Heart right ventricle (tissue), 16 donors: ENCODE data around the gene OR10K1. TPM values are rescaled to one million over a fixed set of nuclear protein-coding genes. Genes with fewer than 3 reads are reported as not detected.

Source experiments
- ATAC-seq, 8 donors: fragments of 200-7000 bp; cut with Tn5 transposase; one replicate each; pipeline ENCODE4 v1.9.1; 2020; ENCODE audit warnings: mild to moderate bottlenecking in 8 of 8, moderate library complexity in 8 of 8, moderate number of reproducible peaks in 1 of 8
- DNase-seq, 2 donors: peaks; one replicate each; pipeline ENCODE4 v3.0.0-alpha.2; 2020
- H3K27ac ChIP-seq, 10 donors: fragments of 200-600 bp; sonication (generic) in 2 of 10; one replicate each; pipeline versions ENCODE4 v1.5.0 to v1.8.0; 2020 to 2022; ENCODE audit warnings: mild to moderate bottlenecking in 3 of 10
- H3K27me3 ChIP-seq, 7 donors: fragments of 200-600 bp; one replicate each; pipeline ENCODE4 v1.8.0; 2021 to 2022; ENCODE audit warnings: mild to moderate bottlenecking in 2 of 7
- H3K36me3 ChIP-seq, 9 donors: fragments of 200-600 bp; sonication (generic) in 1 of 9; one replicate each; pipeline versions ENCODE4 v1.5.0 to v1.8.0; 2020 to 2022; ENCODE audit warnings: mild to moderate bottlenecking in 2 of 9
- H3K4me1 ChIP-seq, 9 donors: fragments of 200-600 bp; sonication (generic) in 1 of 9; one replicate each; pipeline versions ENCODE4 v1.5.0 to v1.8.0; 2020 to 2022; ENCODE audit warnings: mild to moderate bottlenecking in 4 of 9
- H3K4me3 ChIP-seq, 10 donors: fragments of 200-600 bp; sonication (generic) in 2 of 10; one replicate each; pipeline versions ENCODE4 v1.5.0 to v1.8.0; 2020 to 2022; ENCODE audit warnings: mild to moderate bottlenecking in 7 of 10, moderate library complexity in 2 of 10
- H3K9me3 ChIP-seq, 11 donors: fragments of 200-600 bp in 10 of 11; sonication (generic) in 2 of 11; one replicate each; pipeline versions ENCODE4 v1.5.0 to v1.8.0; 2013 to 2022; ENCODE audit warnings: mild to moderate bottlenecking in 2 of 11, control low read depth in 1 of 11, moderate library complexity in 1 of 11
- CTCF ChIP-seq, 9 donors: fragments of 200-600 bp; sonication (generic) in 2 of 9; IDR thresholded peaks; one replicate each; pipeline versions ENCODE4 v1.5.0 to v1.8.0; 2021 to 2022; ENCODE audit warnings: antibody characterized with exemption in 9 of 9, mild to moderate bottlenecking in 5 of 9, moderate library complexity in 1 of 9
- WGBS, 2 donors: extraction: QIAGEN DNeasy Blood & Tissue Kit; methylation state at CpG; one replicate each; pipeline ENCODE4 v1.1.7; 2013; ENCODE audit warnings: inconsistent platforms in 1 of 2; 5-methylcytosine and 5-hydroxymethylcytosine counted together
- intact Hi-C, 10 donors: fragments of 100-400 bp; cut with DNase I; formaldehyde crosslinking; loops; one replicate each; pipeline versions ENCODE4 v1.11.1 to v1.14.2; 2022
- polyA plus RNA-seq, 2 donors: library from polyadenylated mRNA; stranded (reverse); fragments of 200-250 nt; gene quantifications; one replicate each; pipeline ENCODE4 v1.2.3, GENCODE V29; 2013
- total RNA-seq, 10 donors: library from RNA; stranded (reverse); fragmentation: NEBNext Ultra II Directional in 3 of 10; extraction: Animal tissue kit (Norgen Biotek cat#: 25700) in 3 of 10; gene quantifications; one replicate each; pipeline versions ENCODE4 v1.2.1 to v1.2.4, GENCODE V29; 2021 to 2023
- donor health status: Arrhythmogenic right ventricular cardiomyopathy.
- donor health status: ischemic (EF 13 %, LVEDD 7.1; RV severe dilation, severe dysfunction).
- donor health status: healthy with polysubstance abuse.
- donor health status: DM: no; HTN: yes; CAD: no.
- donor health status: DM: no; HTN: no; CAD: no.
- donor health status: ischemic (EF 25% LVEDD 6.9; RV normal size, moderate dysfunction).
- donor health status: ischemic (EF 25% LVEDD 5.7; RV mildly dilated, moderate dysfunction).
- donor health status: healthy.
- donor health status: DM: yes; HTN: yes; CAD: no.
- donor health status: Ischemic cardiomyopathy.
- donor health status: ischemic (EF 35%, LVEDD 5.7; RV mildly dilated, moderate dysfunction).
- donor health status: nonischemic (EF 11% LVEDD 7.7; RV severe dilation, severe dysfunction).
- donor health status: DM: yes; HTN: yes; CAD: no.
- donor health status: PGD.
- donor health status: ischemic (EF 29% LVEDD 5.4; RV normal size, mild dysfunction).
- donor health status: nonischemic (EF 23%, LVEDD 6.1; RV moderate dilation, normal function).

The OR10K1 gene
- total and polyA plus RNA-seq, 12 donors: not detected

- Histone ChIP-seq H3K4me3 (no peak overlapping the region), H3K4me1 (no peaks in the 10 kb centered on the region), H3K9me3 (no peaks in the 10 kb centered on the region), H3K27ac (no peak overlapping the region), H3K36me3 (no peaks in the 10 kb centered on the region), H3K27me3 (peaks cover 0 to 3% (median 0%) of the 10 kb centered on the region in 7 donors)
- 58 to 65% methylated on average over 2 of the region's 2 CpGs for WGBS, 2 donors
- intact Hi-C loops: no loop called here
- DNase-seq (no peak), ATAC-seq (no peak)
- no peak for TF ChIP-seq CTCF (IDR thresholded peaks at IDR 0.05)
Measured at GRCh38 chr1:158485455-158485854, 23.8 kb downstream of the OR10K1 start.

DNA sequence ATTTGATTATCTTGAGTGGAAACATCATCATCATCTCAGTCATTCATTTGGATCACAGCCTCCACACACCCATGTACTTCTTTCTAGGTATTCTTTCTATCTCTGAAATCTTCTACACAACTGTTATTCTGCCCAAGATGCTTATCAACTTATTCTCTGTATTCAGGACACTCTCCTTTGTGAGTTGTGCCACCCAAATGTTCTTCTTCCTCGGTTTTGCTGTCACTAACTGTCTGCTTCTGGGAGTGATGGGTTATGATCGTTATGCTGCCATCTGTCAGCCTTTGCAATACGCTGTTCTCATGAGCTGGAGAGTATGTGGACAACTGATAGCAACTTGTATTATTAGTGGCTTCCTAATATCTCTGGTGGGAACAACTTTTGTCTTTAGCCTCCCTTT is 29.7 kb downstream of the OR10K1 start:
- ATAC-seq: no peak
- Histone ChIP-seq H3K9me3 (no peaks in the 10 kb centered on the region), H3K4me3 (no peak overlapping the region), H3K36me3 (no peaks in the 10 kb centered on the region), H3K27me3 (peaks cover 0 to 3% (median 0%) of the 10 kb centered on the region in 7 donors), H3K27ac (no peak overlapping the region), H3K4me1 (no peaks in the 10 kb centered on the region)
- DNase-seq: no peak
- intact Hi-C loops: no loop called here
- 44 to 61% methylated on average over 3 of the region's 3 CpGs for WGBS, 2 donors
- TF ChIP-seq CTCF (IDR thresholded peaks at IDR 0.05): no peak

- Histone ChIP-seq H3K4me1 (no peaks in the 10 kb centered on the region), H3K27me3 (peaks cover 0 to 15% (median 0%) of the 10 kb centered on the region in 7 donors), H3K27ac (no peak overlapping the region), H3K36me3 (no peaks in the 10 kb centered on the region), H3K4me3 (no peak overlapping the region), H3K9me3 (no peaks in the 10 kb centered on the region)
- DNase-seq: no peak
- 57 to 77% methylated on average over 3 of the region's 3 CpGs for WGBS, 2 donors
- ATAC-seq: no peak
- no peak for TF ChIP-seq CTCF (IDR thresholded peaks at IDR 0.05)
- intact Hi-C loops: no loop called here
Measured at GRCh38 chr1:158493054-158493453, 31.4 kb downstream of the OR10K1 start.

DNA sequence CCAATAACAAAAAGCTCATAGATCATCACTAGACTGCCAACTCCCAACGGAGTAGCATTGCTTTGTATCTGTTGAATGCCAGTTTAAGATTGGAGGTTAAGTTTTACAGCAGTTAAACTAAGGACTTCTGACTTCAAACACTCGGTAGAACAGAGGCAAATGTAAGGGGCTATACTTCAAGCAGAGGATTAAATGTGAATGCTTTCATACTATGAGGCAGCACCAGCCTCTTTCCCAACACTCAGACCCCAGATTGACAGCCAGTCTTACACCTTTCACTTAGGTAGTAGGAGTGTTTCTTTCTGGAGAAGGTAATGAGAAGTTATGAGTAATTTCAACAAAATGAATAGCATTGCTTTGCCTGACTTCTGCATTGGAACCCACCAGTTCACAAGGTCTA is 33.2 kb downstream of the OR10K1 start:
- peaks cover 0 to 20% (median 0%) of the 10 kb centered on the region in 7 donors for H3K27me3 ChIP-seq
- no peaks in the 10 kb centered on the region for H3K4me1 ChIP-seq
- H3K27ac ChIP-seq: no peak overlapping the region
- no peaks in the 10 kb centered on the region for H3K9me3 ChIP-seq
- 0 to 17% methylated on average over 2 of the region's 2 CpGs for WGBS, 2 donors
- no peak for DNase-seq
- no peak for TF ChIP-seq CTCF (IDR thresholded peaks at IDR 0.05)
- no peak overlapping the region for H3K4me3 ChIP-seq
- no peak for ATAC-seq
- intact Hi-C loops: loop anchor here in 1 of 10 donors (5.0 kb wide), 1 partner anchor 292 kb away; no protein-coding TSS in a partner anchor
- H3K36me3 ChIP-seq: no peaks in the 10 kb centered on the region
